Renal cortical epithelial cell (primary cell): ENCODE data around the gene PADI2. TPM values are rescaled to one million over a fixed set of nuclear protein-coding genes. Genes with fewer than 3 reads are reported as not detected.

Source experiments
- DNase-seq: peaks from one replicate; pipeline ENCODE4 v3.0.0-alpha.2; 2011; ENCODE audit warnings: low read depth
- total RNA-seq: library from RNA; depleted of rRNA; stranded (reverse); fragments of >200 nt; gene quantifications from 2 replicates; pipeline ENCODE4 v1.2.3, GENCODE V29; 2014

The PADI2 gene
- total RNA-seq, 1 donor from 2014 or later: 1.5 TPM

GRCh38 chr1:17113963-17114362 lies 5.3 kb downstream of the PADI2 start:
- DNase-seq: no peak

DNA sequence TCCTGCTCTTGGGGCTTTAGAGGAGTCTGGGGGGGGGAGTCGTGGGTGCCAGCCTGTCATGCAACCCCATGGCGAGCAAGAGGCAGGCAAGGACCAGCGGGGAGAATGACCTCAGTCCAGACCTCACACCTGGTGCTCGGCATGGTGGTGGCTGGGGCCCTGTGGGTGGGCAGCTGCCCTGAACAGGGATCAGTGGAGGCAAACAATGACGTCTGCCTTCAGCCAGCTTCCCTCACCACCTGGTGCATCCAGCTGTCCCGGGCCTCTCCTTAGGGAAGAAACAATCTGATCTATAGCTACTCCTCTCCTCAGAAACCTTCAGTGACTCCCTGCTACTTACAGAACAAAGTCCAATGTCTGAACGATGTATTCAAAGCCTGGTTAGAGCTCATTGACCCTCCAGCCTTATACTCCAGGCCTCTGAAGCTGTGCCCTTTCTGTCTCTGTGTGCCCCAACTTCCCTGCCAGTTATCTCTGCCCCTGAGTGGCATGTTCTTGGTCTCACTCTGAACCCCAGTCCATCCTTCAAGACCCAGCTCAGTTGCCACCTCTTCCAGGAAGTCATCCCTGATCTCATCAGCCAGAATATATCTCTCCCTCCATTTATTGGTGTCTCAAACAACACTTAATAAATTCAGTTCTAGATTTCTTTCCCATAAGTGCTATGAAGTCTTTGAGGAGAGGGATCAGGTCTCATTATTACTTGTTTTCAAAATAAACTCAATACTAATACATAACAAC lies 6.6 kb downstream of the PADI2 start:
- no peak for DNase-seq

DNA sequence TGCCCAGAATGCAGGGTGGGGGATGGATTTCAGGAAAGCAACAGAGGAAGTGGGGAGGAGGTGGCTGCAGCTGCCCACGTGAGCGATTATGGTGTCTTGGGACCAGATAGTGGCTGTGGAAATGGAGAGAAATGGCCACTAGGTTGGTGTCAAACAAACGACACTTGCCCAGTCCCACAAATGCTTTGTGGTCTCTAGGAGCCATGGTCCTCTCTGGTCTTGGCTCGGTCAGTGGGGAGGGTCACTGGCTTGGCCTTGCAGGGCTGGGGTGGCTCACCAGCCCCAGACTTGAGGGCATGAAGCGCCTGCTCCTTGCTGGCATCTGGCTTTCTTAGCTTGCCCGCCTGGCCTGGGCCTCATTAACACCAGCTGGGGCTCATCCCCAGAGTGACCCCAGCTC lies 7.2 kb downstream of the PADI2 start:
- no peak for DNase-seq

GRCh38 chr1:17110555-17110926 lies 8.7 kb downstream of the PADI2 start:
- no peak for DNase-seq

DNA sequence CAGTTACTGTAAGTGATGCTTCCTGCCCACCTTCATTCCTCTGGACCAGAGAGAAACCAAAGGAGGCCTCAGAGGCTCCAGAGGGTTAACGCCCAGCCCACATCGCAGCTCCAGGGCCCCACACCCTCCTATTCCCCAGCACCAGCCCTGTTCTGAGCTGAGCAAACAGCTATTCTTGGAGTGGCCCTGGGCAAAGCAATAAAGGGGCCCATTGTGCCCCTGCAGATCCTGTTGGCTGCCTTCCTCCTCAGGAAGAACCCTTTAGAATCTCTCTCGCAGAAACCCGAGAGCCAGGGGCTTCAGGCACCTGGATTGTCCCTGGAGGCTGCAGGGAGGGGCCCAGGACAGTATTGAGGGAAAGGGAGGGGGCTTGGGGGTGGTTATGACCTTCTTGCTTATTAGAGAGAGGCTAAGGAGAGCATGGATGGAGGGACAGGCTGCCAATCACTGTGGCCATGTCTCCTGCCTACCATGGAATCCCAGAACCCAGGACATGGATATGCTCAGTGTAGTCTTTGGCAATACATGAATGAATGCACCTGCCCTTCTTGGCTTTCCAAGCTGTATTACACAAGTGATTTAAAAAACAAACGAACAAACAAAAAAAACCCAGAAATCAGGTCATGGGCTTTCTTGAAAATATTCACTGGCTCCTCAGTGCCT lies 9.2 kb downstream of the PADI2 start:
- no peak for DNase-seq

GRCh38 chr1:17108786-17109185 lies 10.5 kb downstream of the PADI2 start:
- no peak for DNase-seq

GRCh38 chr1:17108360-17108759 lies 10.9 kb downstream of the PADI2 start:
- DNase-seq: no peak

- DNase-seq: no peak
These were observed 14.5 kb downstream of the PADI2 start for GRCh38 chr1:17104782-17105181.

DNA sequence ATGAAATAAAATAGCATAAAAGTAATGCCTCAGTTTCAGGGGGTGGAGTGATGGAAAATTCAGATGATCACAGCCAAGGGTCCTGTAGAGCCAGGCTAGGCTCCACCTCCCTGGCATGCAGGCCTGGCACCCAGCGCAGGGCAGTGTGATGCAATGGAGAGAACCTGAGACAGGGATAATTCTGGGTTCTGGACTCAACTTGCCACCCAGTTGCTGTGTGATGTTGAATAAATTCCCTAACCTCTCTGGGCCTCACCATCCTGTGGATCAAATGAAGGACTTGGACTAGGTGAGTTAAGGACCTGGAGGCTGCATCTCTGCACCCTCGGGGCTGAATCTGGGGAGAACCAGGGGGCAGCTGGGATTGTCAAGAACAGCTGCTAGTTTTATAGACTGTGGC lies 17.0 kb downstream of the PADI2 start:
- no peak for DNase-seq

GRCh38 chr1:17101261-17101660 lies 18.0 kb downstream of the PADI2 start:
- no peak for DNase-seq

DNA sequence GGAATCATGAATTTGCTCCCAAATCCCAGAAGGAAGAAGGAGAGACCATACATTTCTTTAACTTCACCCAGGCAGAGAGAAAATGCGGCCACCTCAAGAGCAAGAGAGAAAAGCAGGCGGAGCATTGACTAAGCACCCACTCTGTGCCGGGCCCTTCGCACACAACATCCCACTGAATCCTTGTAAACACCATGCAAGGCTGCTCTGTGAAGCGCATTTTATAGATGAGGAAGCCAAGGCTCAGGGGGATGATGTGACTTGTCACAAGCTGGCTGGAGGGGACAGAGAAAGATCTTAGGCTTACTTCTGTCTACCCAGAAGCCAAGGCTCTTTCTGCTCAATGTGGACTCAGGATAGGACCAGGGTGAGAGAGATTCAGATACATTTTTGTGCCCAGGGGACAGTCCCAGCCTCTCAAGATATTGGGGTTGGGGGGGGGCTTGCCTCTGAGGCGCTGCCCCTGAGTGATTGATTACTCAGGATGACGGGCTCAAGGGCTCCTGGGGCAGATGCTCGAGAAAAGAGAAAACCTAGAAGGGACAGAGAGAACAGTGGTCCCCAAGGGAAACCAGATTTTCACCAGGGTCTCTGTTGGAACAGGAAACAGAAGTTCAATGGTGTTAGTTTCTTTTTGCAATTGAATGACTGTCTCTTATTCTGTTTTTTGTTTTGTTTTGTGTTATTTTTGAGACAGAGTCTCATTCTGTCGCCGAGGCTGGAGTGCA lies 19.5 kb downstream of the PADI2 start:
- no peak for DNase-seq

DNA sequence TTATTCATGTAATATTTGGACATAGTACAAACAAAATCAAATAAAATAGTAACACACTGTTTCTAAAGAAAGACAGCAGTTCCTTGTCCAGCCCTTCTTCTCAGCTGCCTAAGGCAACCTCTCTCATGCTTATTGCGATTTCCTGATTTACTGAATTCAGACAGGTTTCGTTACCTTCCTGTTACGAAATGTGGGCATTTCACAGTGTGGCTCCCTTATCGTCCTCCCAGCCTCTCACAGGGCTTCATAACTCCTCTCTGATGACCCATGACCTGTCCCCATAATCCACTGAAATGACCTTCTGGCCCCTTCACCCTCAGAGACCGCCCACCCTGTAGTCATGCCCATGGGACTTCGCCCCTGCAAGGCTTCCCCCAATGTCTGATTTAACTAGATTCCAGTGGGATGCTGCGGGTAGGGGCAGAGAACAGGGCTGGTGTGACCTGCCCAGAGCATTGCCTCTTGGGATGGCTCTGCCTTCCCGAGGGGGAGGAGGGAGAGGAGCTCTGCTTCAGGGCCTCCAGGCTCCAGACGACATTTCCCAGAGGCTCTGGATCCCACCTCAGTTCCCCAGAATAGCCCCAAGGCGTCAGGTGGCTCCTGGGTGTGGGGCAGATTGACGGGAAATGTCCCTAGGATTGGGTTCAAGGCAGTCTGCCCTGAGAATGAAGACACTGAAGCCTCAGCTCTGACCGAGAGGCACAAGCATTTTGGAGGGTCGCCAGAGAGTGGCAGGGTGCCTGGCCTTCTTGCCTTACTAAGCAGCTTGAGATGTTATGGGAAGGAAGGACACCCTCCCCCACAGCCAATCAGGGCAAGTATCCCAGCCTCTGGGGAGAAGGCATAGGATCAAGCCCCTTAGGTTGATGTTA lies 20.6 kb downstream of the PADI2 start:
- DNase-seq: peak; percentile 37

DNA sequence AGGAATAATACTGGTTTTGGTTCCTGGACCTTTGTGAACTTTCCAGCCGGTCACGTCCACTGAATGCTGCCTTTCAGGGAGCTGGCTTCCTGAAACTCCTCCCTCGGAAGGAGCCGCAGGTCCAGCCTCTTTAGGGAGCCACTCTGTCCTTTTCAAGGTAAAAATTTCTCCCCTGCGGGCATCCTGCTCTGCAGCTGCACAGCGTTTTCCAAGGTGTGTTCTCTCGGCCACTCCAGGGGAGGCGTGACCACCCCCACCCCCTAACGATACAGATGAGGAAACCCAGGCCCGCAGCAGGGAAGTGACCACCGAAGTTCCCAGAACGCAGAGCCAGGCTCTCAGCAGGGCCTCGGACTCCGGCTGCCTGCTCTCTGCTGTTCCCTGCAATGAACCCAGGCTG lies 21.5 kb downstream of the PADI2 start:
- DNase-seq: no peak

- DNase-seq: no peak
These were observed 22.1 kb downstream of the PADI2 start for GRCh38 chr1:17097147-17097546.

DNA sequence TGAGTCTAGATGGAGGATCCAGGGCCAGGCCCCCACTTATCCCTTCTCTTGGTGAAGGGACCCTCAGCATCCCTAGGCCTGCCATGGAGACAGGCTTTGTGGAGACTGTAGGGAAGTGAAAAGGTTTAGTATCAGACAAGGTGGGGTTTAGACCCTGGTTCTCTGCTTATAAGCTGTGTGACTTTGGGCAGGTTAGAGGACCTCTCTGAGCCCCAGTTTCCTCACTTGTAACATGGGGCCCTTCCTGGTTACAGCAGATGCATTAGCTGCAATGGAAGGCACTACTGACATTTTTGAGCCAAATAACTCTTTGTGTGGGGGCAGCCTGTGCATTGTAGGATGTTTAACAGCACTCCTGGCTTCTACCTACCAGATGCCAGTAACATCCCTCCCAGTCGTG lies 22.7 kb downstream of the PADI2 start:
- no peak for DNase-seq

DNA sequence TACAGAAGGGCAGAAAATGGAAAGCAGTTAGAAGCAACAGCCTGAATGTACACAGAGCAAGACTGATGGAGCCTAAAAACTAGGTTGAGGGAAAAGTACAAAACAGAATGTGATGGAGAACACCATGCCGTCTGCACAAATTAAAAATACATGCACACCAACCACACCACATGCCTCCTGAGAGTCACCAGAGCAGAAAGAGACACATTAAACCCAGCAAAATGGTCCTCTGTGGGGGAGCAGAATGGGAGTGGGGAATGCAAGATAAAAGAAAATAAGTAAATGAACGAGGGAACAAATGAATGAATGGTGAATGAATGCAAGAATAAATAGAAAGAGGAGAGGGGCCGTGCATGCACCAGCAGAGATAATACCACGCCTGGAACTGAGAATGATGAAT lies 24.1 kb downstream of the PADI2 start:
- no peak for DNase-seq

GRCh38 chr1:17094664-17095063 lies 24.6 kb downstream of the PADI2 start:
- no peak for DNase-seq

DNA sequence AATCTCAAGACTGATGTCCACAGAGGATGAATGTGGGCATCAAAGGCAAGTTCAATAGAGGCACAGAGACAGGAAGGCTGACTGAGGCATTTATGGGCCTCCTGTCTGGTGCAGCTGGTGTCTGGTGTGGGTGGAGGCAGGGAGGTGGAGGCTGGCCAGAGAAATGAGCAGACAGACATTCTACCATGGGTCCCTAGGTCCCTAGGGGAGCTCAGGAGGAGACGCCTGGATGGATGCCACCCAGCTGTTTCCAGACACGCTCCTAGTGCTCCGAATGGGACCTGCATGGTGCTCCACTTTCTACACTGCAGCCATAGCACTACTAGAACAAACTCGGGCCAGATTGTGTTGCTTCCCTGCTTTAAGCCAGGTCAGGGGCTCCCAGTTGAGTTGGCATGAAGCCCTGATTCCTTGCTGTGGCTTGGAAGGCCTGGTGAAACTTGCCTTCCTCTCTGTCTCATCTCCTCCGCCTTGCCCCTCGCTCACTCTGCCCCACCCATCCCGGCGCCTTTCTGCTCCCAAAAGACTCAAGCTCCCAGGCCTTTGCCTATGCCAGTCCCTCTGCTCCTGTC lies 25.3 kb downstream of the PADI2 start:
- DNase-seq: no peak

DNA sequence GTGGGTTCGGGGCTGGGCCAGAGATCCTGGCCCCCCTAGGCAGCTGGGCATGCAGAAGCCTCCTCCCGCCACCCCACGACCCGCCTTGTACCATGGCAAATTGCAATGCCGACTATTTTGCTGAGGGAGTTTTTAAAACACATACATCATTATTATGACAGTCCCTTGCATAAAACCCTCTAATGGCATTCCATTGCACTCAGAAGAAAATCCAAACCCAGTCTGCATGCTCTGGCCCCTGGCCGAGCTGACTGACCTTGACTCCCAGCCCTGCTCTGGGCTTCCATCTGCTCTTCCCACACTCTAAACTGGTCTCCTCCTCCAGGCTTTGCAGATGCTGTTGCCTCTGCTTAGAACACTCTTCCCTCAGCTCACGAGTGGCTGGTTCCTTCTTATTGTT lies 28.0 kb downstream of the PADI2 start:
- DNase-seq: no peak

- no peak for DNase-seq
These were observed 29.7 kb downstream of the PADI2 start for GRCh38 chr1:17089506-17089905.

DNA sequence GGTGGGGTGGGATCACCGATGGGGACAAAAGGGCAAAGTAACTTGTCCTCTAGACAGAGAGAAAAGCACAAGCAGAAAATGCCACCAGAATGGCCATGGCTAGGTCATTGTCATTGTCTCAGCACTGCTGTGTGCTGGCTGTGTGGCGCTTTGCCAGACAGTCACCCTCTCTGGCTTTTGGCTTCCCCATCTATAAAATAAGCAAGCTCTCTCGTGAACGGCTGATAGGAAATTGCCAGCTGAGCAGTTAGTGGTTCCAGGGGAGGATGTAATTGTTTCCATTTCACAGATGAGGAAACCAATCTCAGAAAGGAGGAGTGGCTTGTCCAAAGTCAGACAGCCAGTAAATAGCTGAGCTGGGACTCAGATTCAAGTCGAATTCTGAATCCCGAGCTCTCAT lies 32.5 kb downstream of the PADI2 start:
- DNase-seq: no peak

DNA sequence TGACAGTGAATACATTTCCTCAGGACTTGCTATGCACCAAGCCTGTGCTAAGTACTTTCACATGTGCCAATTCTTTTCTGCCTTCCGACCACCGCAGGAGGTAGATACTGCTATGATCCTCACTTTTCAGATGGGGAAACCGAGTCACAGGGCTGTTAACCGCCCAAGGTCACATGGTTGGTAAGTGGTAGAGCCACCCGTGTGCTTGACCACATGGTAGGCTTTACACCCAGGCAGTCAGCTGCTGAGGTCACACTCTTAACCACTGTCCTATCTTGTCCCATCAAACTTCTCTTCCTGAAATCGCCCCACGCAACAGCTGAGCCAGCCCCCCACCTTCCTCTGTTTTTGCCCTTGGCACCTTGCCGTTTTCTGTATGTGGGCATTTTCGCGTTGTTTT lies 34.5 kb downstream of the PADI2 start:
- DNase-seq: no peak
